HG03060 (cell line): ENCODE results near the gene NCKIPSD.

Experiments
- ATAC-seq: cut with Tn5 transposase; IDR thresholded peaks from one replicate; pipeline ENCODE4 v1.9.1; 2021; ENCODE audit warnings: low read depth, moderate number of reproducible peaks; ENCODE audit not compliant: unreplicated experiment

NCKIPSD gene

GRCh38 chr3:48628277-48629017 is 57.3 kb downstream of the NCKIPSD start:
- no peak for ATAC-seq

GRCh38 chr3:48625600-48625999 is 60.1 kb downstream of the NCKIPSD start:
- no peak for ATAC-seq

GRCh38 chr3:48624767-48625166 is 60.9 kb downstream of the NCKIPSD start:
- no peak for ATAC-seq

- no peak for ATAC-seq
Measured at GRCh38 chr3:48623851-48624547, 61.7 kb downstream of the NCKIPSD start.
